Muscle layer of duodenum (tissue), 2 donors: Measurements from ENCODE around the gene PPP2R2C.

Source experiments
- H3K27ac ChIP-seq: one replicate; pipeline ENCODE4 v1.7.0; 2013; ENCODE audit warnings: mild to moderate bottlenecking, low read length
- H3K27me3 ChIP-seq: one replicate; pipeline ENCODE4 v1.7.0; 2013; ENCODE audit warnings: low read depth, mild to moderate bottlenecking, control low read depth, low read length
- H3K36me3 ChIP-seq, 2 donors: one replicate each; pipeline ENCODE4 v1.7.0; 2013; ENCODE audit warnings: low read length in 2 of 2, control low read depth in 1 of 2, mild to moderate bottlenecking in 1 of 2; ENCODE audit not compliant: insufficient read depth in 2 of 2, control insufficient read depth in 1 of 2
- H3K4me1 ChIP-seq, 2 donors: one replicate each; pipeline ENCODE4 v1.7.0; 2013; ENCODE audit warnings: low read length in 2 of 2, mild to moderate bottlenecking in 2 of 2, control low read depth in 1 of 2, moderate library complexity in 1 of 2; ENCODE audit not compliant: insufficient read depth in 2 of 2, control insufficient read depth in 1 of 2
- H3K4me3 ChIP-seq, 2 donors: one replicate each; pipeline ENCODE4 v1.7.0; 2013; ENCODE audit warnings: low read length in 2 of 2, low read depth in 1 of 2, mild to moderate bottlenecking in 1 of 2
- H3K9me3 ChIP-seq, 2 donors: one replicate each; pipeline ENCODE4 v1.7.0; 2013; ENCODE audit warnings: low read length in 2 of 2, control low read depth in 1 of 2, mild to moderate bottlenecking in 1 of 2; ENCODE audit not compliant: control insufficient read depth in 1 of 2
- donor health status: healthy.

Gene PPP2R2C

GRCh38 chr4:6362896-6363295 is 109.5 kb downstream of the PPP2R2C start:
- Histone ChIP-seq H3K27me3 (no peaks in the 10 kb centered on the region), H3K9me3 (peaks cover 0 to 7% of the 10 kb centered on the region in 2 donors), H3K4me3 (no peak overlapping the region), H3K4me1 (no peaks in the 10 kb centered on the region), H3K27ac (no peak overlapping the region), H3K36me3 (no peaks in the 10 kb centered on the region)

GRCh38 chr4:6362243-6362885 is 110.0 kb downstream of the PPP2R2C start:
- H3K27ac ChIP-seq, result no peak overlapping the region
- no peaks in the 10 kb centered on the region for H3K36me3 ChIP-seq
- no peaks in the 10 kb centered on the region for H3K27me3 ChIP-seq
- H3K4me3 ChIP-seq, result no peak overlapping the region
- no peaks in the 10 kb centered on the region for H3K4me1 ChIP-seq
- peaks cover 0 to 7% of the 10 kb centered on the region in 2 donors for H3K9me3 ChIP-seq

GRCh38 chr4:6361076-6361784 is 111.2 kb downstream of the PPP2R2C start:
- H3K4me1 ChIP-seq, result no peaks in the 10 kb centered on the region
- H3K9me3 ChIP-seq, result peaks cover 0 to 7% of the 10 kb centered on the region in 2 donors
- no peaks in the 10 kb centered on the region for H3K27me3 ChIP-seq
- H3K4me3 ChIP-seq, result no peak overlapping the region
- no peaks in the 10 kb centered on the region for H3K36me3 ChIP-seq
- no peak overlapping the region for H3K27ac ChIP-seq

- no peak overlapping the region for H3K4me3 ChIP-seq
- H3K27ac ChIP-seq, result no peak overlapping the region
- H3K9me3 ChIP-seq, result peaks cover 0 to 7% of the 10 kb centered on the region in 2 donors
- no peaks in the 10 kb centered on the region for H3K36me3 ChIP-seq
- H3K27me3 ChIP-seq, result no peaks in the 10 kb centered on the region
- no peaks in the 10 kb centered on the region for H3K4me1 ChIP-seq
These were observed 112.0 kb downstream of the PPP2R2C start for GRCh38 chr4:6360385-6360784.

GRCh38 chr4:6359536-6360308 is 112.7 kb downstream of the PPP2R2C start:
- Histone ChIP-seq H3K36me3 (no peaks in the 10 kb centered on the region), H3K27ac (no peak overlapping the region), H3K9me3 (peaks cover 0 to 7% of the 10 kb centered on the region in 2 donors), H3K27me3 (no peaks in the 10 kb centered on the region), H3K4me1 (no peaks in the 10 kb centered on the region), H3K4me3 (no peak overlapping the region)

GRCh38 chr4:6357476-6357875 is 114.9 kb downstream of the PPP2R2C start:
- Histone ChIP-seq H3K27ac (no peak overlapping the region), H3K4me1 (no peaks in the 10 kb centered on the region), H3K9me3 (peaks cover 0 to under 1% of the 10 kb centered on the region in 2 donors), H3K36me3 (no peaks in the 10 kb centered on the region), H3K27me3 (no peaks in the 10 kb centered on the region), H3K4me3 (no peak overlapping the region)

GRCh38 chr4:6356076-6356560 is 116.3 kb downstream of the PPP2R2C start:
- no peak overlapping the region for H3K4me3 ChIP-seq

GRCh38 chr4:6355052-6355451 is 117.4 kb downstream of the PPP2R2C start:
- Histone ChIP-seq H3K9me3 (no peaks in the 10 kb centered on the region), H3K36me3 (no peaks in the 10 kb centered on the region), H3K4me3 (no peak overlapping the region), H3K27ac (no peak overlapping the region), H3K4me1 (no peaks in the 10 kb centered on the region), H3K27me3 (no peaks in the 10 kb centered on the region)

More at GRCh38 chr4:6356076-6356560, 116.3 kb downstream of the PPP2R2C start:
- H3K9me3 ChIP-seq, result no peaks in the 10 kb centered on the region
- no peaks in the 10 kb centered on the region for H3K4me1 ChIP-seq
- no peaks in the 10 kb centered on the region for H3K27me3 ChIP-seq
- no peak overlapping the region for H3K27ac ChIP-seq
- H3K36me3 ChIP-seq, result no peaks in the 10 kb centered on the region

- no peaks in the 10 kb centered on the region for H3K36me3 ChIP-seq
- no peak overlapping the region for H3K4me3 ChIP-seq
- H3K9me3 ChIP-seq, result no peaks in the 10 kb centered on the region
- no peak overlapping the region for H3K27ac ChIP-seq
- H3K27me3 ChIP-seq, result no peaks in the 10 kb centered on the region
- H3K4me1 ChIP-seq, result no peaks in the 10 kb centered on the region
These were observed 117.8 kb downstream of the PPP2R2C start for GRCh38 chr4:6354626-6355025.

- H3K4me3 ChIP-seq, result no peak overlapping the region
- H3K27ac ChIP-seq, result no peak overlapping the region
- no peaks in the 10 kb centered on the region for H3K4me1 ChIP-seq
- H3K27me3 ChIP-seq, result no peaks in the 10 kb centered on the region
- no peaks in the 10 kb centered on the region for H3K9me3 ChIP-seq
- no peaks in the 10 kb centered on the region for H3K36me3 ChIP-seq
These were observed 118.3 kb downstream of the PPP2R2C start for GRCh38 chr4:6354119-6354518.

GRCh38 chr4:6352031-6352692 is 120.3 kb downstream of the PPP2R2C start:
- Histone ChIP-seq H3K27ac (no peak overlapping the region), H3K36me3 (no peaks in the 10 kb centered on the region), H3K4me3 (no peak overlapping the region), H3K4me1 (no peaks in the 10 kb centered on the region), H3K27me3 (no peaks in the 10 kb centered on the region), H3K9me3 (no peaks in the 10 kb centered on the region)
